Skeletal muscle cell (primary cell): Measurements from ENCODE around the gene ANKRD22.

ENCODE experiments used
- DNase-seq: peaks from one replicate; pipeline ENCODE4 v3.0.0-alpha.2; 2010; ENCODE audit warnings: low read depth
- H3K4me3 ChIP-seq: 2 replicates; pipeline ENCODE4 v1.5.1; 2011; ENCODE audit warnings: low read depth, mild to moderate bottlenecking, control low read depth, low read length, moderate library complexity

ANKRD22 gene

GRCh38 chr10:88809621-88810020 lies 42.0 kb downstream of the ANKRD22 start:
- no peak overlapping the region for H3K4me3 ChIP-seq
- DNase-seq: no peak

GRCh38 chr10:88805924-88806323 lies 45.7 kb downstream of the ANKRD22 start:
- H3K4me3 ChIP-seq: no peak overlapping the region
- DNase-seq: no peak

- no peak for DNase-seq
- H3K4me3 ChIP-seq: no peak overlapping the region
Measured at GRCh38 chr10:88805361-88805760, 46.3 kb downstream of the ANKRD22 start.

GRCh38 chr10:88804083-88804812 lies 47.4 kb downstream of the ANKRD22 start:
- H3K4me3 ChIP-seq: no peak overlapping the region
- DNase-seq: no peak

- no peak overlapping the region for H3K4me3 ChIP-seq
- DNase-seq: no peak
Measured at GRCh38 chr10:88803641-88804040, 48.0 kb downstream of the ANKRD22 start.

GRCh38 chr10:88802523-88803285 lies 48.9 kb downstream of the ANKRD22 start, which contains the start of gene LIPM:
Gene LIPM, plus strand, starts transcription at chr10:88802730. Its CDS starts 167 bp downstream, at chr10:88802897.
- H3K4me3 ChIP-seq: no peak within 1 kb of the TSS
- DNase-seq: no peak

- H3K4me3 ChIP-seq: no peak overlapping the region
- peak; percentile 44 for DNase-seq
Measured at GRCh38 chr10:88800152-88801125, 51.2 kb downstream of the ANKRD22 start.

- H3K4me3 ChIP-seq: no peak overlapping the region
- peak; percentile 39 for DNase-seq
Measured at GRCh38 chr10:88794731-88795130, 56.9 kb downstream of the ANKRD22 start.

GRCh38 chr10:88793712-88794299 lies 57.8 kb downstream of the ANKRD22 start:
- H3K4me3 ChIP-seq: no peak overlapping the region
- DNase-seq: no peak

GRCh38 chr10:88792661-88793060 lies 59.0 kb downstream of the ANKRD22 start:
- DNase-seq: peak; percentile 45
- no peak overlapping the region for H3K4me3 ChIP-seq

GRCh38 chr10:88791924-88792323 lies 59.7 kb downstream of the ANKRD22 start:
- no peak overlapping the region for H3K4me3 ChIP-seq
- DNase-seq: no peak

GRCh38 chr10:88788924-88789323 lies 62.7 kb downstream of the ANKRD22 start:
- H3K4me3 ChIP-seq: no peak overlapping the region
- no peak for DNase-seq

GRCh38 chr10:88787463-88787862 lies 64.2 kb downstream of the ANKRD22 start:
- no peak for DNase-seq
- no peak overlapping the region for H3K4me3 ChIP-seq

GRCh38 chr10:88786032-88786770 lies 65.4 kb downstream of the ANKRD22 start:
- DNase-seq: no peak
- no peak overlapping the region for H3K4me3 ChIP-seq

GRCh38 chr10:88783724-88784123 lies 67.9 kb downstream of the ANKRD22 start:
- DNase-seq: no peak
- no peak overlapping the region for H3K4me3 ChIP-seq

GRCh38 chr10:88782222-88782621 lies 69.4 kb downstream of the ANKRD22 start:
- DNase-seq: no peak
- no peak overlapping the region for H3K4me3 ChIP-seq

- DNase-seq: no peak
- no peak overlapping the region for H3K4me3 ChIP-seq
Measured at GRCh38 chr10:88781206-88781605, 70.4 kb downstream of the ANKRD22 start.
